ENCODE data around the gene MEN1. TPM values are rescaled to one million over a fixed set of nuclear protein-coding genes. Genes with fewer than 3 reads are reported as not detected.

The MEN1 gene
- total and polyA plus RNA-seq, 9 of the 15 experiments (the other 6 are each of a cell fraction or from before 2014, with no cell fraction given) = 3.4 to 57.2 (median 19.3) TPM

DNA sequence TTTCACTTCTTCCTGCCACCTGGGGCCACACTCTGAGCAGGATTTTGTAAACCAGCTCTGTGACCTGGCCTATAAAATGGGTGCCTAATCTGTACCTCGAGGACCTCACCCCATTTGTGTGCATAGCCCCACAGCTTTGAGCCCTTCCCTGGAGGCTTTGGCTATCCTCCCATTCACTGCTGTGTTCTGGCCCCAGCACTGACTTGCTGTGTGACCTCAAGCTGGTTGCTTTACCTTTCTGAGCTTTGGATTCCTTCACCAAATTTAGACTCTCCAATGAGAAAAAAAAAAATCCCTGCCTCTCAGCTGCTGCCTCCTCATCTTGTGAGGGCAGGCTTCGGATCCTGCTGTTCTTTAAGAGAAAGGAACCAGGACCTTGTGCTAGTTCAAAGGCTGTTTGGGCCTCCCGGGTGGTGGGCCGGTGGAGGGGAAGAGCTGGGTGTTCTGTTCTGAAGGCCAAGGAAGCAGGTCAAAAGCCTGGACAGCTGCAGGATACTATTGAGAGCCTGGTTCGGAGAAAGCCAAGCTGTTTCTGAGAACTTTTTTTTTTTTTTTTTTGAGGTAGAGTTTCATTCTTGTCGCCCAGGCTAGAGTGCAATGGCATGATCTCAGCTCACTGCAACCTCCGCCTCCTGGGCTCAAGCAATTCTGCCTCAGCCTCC lies 49.5 kb downstream of the MEN1 start (continued):
- TF ChIP-seq HMBOX1 (IDR thresholded peaks at IDR 0.05) (no peak), SRF (CRISPR knock-in tag; IDR thresholded peaks at IDR 0.05) (no peak), ZKSCAN1 (IDR thresholded peaks at IDR 0.05; ENCODE audit: low read depth, low read length) (no peak), ZBTB17 (CRISPR knock-in tag; IDR thresholded peaks at IDR 0.05) (no peak), PHB2 (IDR thresholded peaks at IDR 0.05; ENCODE audit: low read depth) (no peak), MLLT1 (IDR thresholded peaks at IDR 0.05) (no peak), ADNP (tag; IDR thresholded peaks at IDR 0.05) (peak; percentile 78), ZNF766 (CRISPR knock-in tag; conservative IDR thresholded peaks at IDR 0.05) (no peak), ATF7 (IDR thresholded peaks at IDR 0.05) (no peak; the same call in 1 of the 2 replicates), ZNF707 (CRISPR knock-in tag; conservative IDR thresholded peaks at IDR 0.05) (no peak), RCOR1 (IDR thresholded peaks at IDR 0.05; ENCODE audit: borderline replicate concordance in 1 of 2, low read depth in 2 of 2, low read length in 2 of 2) (peak in 1 of 2 experiments; percentile 68; a peak in 1 of 4 replicates), ZNF24 (IDR thresholded peaks at IDR 0.05) (no peak)
- TF ChIP-seq, protein P1, sequence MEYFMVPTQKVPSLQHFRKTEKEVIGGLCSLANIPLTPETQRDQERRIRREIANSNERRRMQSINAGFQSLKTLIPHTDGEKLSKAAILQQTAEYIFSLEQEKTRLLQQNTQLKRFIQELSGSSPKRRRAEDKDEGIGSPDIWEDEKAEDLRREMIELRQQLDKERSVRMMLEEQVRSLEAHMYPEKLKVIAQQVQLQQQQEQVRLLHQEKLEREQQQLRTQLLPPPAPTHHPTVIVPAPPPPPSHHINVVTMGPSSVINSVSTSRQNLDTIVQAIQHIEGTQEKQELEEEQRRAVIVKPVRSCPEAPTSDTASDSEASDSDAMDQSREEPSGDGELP (CRISPR knock-in tag; IDR thresholded peaks at IDR 0.05; ENCODE audit: borderline replicate concordance) = peak; percentile 41; the same call in 1 of the 2 replicates
- TF ChIP-seq, protein P2, sequence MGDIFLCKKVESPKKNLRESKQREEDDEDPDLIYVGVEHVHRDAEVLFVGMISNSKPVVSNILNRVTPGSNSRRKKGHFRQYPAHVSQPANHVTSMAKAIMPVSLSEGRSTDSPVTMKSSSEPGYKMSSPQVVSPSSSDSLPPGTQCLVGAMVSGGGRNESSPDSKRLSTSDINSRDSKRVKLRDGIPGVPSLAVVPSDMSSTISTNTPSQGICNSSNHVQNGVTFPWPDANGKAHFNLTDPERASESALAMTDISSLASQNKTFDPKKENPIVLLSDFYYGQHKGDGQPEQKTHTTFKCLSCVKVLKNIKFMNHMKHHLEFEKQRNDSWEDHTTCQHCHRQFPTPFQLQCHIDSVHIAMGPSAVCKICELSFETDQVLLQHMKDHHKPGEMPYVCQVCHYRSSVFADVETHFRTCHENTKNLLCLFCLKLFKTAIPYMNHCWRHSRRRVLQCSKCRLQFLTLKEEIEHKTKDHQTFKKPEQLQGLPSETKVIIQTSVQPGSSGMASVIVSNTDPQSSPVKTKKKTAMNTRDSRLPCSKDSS (IDR thresholded peaks at IDR 0.05; ENCODE audit: low read depth, partially characterized antibody) = no peak
- TF ChIP-seq, protein P3, sequence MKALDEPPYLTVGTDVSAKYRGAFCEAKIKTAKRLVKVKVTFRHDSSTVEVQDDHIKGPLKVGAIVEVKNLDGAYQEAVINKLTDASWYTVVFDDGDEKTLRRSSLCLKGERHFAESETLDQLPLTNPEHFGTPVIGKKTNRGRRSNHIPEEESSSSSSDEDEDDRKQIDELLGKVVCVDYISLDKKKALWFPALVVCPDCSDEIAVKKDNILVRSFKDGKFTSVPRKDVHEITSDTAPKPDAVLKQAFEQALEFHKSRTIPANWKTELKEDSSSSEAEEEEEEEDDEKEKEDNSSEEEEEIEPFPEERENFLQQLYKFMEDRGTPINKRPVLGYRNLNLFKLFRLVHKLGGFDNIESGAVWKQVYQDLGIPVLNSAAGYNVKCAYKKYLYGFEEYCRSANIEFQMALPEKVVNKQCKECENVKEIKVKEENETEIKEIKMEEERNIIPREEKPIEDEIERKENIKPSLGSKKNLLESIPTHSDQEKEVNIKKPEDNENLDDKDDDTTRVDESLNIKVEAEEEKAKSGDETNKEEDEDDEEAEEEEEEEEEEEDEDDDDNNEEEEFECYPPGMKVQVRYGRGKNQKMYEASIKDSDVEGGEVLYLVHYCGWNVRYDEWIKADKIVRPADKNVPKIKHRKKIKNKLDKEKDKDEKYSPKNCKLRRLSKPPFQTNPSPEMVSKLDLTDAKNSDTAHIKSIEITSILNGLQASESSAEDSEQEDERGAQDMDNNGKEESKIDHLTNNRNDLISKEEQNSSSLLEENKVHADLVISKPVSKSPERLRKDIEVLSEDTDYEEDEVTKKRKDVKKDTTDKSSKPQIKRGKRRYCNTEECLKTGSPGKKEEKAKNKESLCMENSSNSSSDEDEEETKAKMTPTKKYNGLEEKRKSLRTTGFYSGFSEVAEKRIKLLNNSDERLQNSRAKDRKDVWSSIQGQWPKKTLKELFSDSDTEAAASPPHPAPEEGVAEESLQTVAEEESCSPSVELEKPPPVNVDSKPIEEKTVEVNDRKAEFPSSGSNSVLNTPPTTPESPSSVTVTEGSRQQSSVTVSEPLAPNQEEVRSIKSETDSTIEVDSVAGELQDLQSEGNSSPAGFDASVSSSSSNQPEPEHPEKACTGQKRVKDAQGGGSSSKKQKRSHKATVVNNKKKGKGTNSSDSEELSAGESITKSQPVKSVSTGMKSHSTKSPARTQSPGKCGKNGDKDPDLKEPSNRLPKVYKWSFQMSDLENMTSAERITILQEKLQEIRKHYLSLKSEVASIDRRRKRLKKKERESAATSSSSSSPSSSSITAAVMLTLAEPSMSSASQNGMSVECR (CRISPR knock-in tag; IDR thresholded peaks at IDR 0.05) = no peak
